ENCODE data around the gene PSMD2. TPM values are rescaled to one million over a fixed set of nuclear protein-coding genes. Genes with fewer than 3 reads are reported as not detected.

The PSMD2 gene
- total and polyA plus RNA-seq, 10 of the 15 experiments (the other 5 are each of a cell fraction or from before 2014, with no cell fraction given) = 103 to 515 (median 197) TPM

DNA sequence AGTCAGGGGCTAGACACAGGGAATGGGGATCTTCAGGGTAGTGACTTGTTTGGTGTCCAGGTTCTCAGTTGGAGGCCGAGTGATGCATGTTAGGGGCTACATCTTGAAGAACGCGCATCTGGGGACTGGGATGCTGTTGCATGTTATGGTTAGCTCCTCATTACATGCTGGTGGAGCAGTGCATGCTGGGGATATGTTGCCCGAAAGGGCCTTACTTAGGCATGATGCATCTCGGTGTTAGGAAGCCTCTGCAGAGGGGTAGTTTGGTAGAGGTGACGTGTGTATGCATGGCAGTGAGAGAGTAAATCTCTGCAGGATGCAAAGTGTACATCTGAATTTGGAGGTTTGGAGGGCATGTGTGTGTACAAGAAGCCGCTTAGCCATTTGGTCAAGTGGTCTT is 17.8 kb downstream of the PSMD2 start:
- no peaks in the 10 kb centered on the region for H3K27me3 ChIP-seq (replicated peaks in 1 of 2; ENCODE audit: control insufficient read depth in 2 of 2, insufficient read depth in 2 of 2, low read length in 1 of 2)
- ATAC-seq = 0 out of 3 replicates have a peak, but pooled peaks have one; percentile 3
- ChIA-PET CTCF (interaction anchor here (1.2 kb wide), 1 partner anchor 38 kb away, joined by 3 read pairs; no protein-coding TSS in a partner anchor), POLR2A (no interaction called here), SMC1A (ENCODE audit: uncharacterized antibody, unreplicated experiment) (interaction anchor here (0.9 kb wide), 1 partner anchor 10 kb away, joined by 4 read pairs; no protein-coding TSS in a partner anchor), RAD21 (ENCODE audit: unreplicated experiment) (no interaction called here)
- peak overlapping the region; percentile 95 for H3K4me2 ChIP-seq (ENCODE audit: control insufficient read depth, insufficient read depth)
- H3K27ac ChIP-seq (ENCODE audit: control insufficient read depth, insufficient read depth) = no peak overlapping the region
- no TSS peak for BruUV-seq (replicated peaks)
- peak overlapping the region; percentile 99; the same call in 1 of the 2 replicates for H3K9ac ChIP-seq (ENCODE audit: control insufficient read depth, insufficient read depth, low read length)
- no peaks in the 10 kb centered on the region for H3K9me3 ChIP-seq (replicated peaks; ENCODE audit: control insufficient read depth, insufficient read depth, low read length)
- in situ Hi-C loops (cut with MboI) (no loop called here), intact Hi-C loops (cut with micrococcal nuclease; ENCODE audit: unreplicated experiment) (loop anchor here (5.0 kb wide), 1 partner anchor 46 kb away; the partner anchor contains the start of genes CLCN2 and POLR2H)
- peaks cover 3% of the 10 kb centered on the region; the same call in 1 of the 2 replicates for H3K4me1 ChIP-seq (ENCODE audit: control insufficient read depth, insufficient read depth, low read length)
- TF ChIP-seq POLR2A (IDR thresholded peaks at IDR 0.05; ENCODE audit: low read depth, low read length) (peak; percentile 27), YY1 (IDR thresholded peaks at IDR 0.05; ENCODE audit: low read depth, low read length) (no peak), HDGF (IDR thresholded peaks at IDR 0.05) (0 out of 2 replicates have a peak, but pooled peaks have one; percentile 22), CHD1 (IDR thresholded peaks at IDR 0.05; ENCODE audit: low read depth, low read length) (no peak), NRF1 (conservative IDR thresholded peaks at IDR 0.05; ENCODE audit: low read depth, low read length) (no peak), E2F8 (IDR thresholded peaks at IDR 0.05; ENCODE audit: low read depth, partially characterized antibody) (no peak), MTA3 (IDR thresholded peaks at IDR 0.05; ENCODE audit: borderline replicate concordance, low read length) (no peak), SIX5 (IDR thresholded peaks at IDR 0.05; ENCODE audit: low read depth, low read length, severe bottlenecking) (no peak), NFIC (IDR thresholded peaks at IDR 0.05; ENCODE audit: low read depth, low read length) (no peak), HSF1 (IDR thresholded peaks at IDR 0.05; ENCODE audit: low read depth, low read length) (no peak)
- TF ChIP-seq, protein P1, sequence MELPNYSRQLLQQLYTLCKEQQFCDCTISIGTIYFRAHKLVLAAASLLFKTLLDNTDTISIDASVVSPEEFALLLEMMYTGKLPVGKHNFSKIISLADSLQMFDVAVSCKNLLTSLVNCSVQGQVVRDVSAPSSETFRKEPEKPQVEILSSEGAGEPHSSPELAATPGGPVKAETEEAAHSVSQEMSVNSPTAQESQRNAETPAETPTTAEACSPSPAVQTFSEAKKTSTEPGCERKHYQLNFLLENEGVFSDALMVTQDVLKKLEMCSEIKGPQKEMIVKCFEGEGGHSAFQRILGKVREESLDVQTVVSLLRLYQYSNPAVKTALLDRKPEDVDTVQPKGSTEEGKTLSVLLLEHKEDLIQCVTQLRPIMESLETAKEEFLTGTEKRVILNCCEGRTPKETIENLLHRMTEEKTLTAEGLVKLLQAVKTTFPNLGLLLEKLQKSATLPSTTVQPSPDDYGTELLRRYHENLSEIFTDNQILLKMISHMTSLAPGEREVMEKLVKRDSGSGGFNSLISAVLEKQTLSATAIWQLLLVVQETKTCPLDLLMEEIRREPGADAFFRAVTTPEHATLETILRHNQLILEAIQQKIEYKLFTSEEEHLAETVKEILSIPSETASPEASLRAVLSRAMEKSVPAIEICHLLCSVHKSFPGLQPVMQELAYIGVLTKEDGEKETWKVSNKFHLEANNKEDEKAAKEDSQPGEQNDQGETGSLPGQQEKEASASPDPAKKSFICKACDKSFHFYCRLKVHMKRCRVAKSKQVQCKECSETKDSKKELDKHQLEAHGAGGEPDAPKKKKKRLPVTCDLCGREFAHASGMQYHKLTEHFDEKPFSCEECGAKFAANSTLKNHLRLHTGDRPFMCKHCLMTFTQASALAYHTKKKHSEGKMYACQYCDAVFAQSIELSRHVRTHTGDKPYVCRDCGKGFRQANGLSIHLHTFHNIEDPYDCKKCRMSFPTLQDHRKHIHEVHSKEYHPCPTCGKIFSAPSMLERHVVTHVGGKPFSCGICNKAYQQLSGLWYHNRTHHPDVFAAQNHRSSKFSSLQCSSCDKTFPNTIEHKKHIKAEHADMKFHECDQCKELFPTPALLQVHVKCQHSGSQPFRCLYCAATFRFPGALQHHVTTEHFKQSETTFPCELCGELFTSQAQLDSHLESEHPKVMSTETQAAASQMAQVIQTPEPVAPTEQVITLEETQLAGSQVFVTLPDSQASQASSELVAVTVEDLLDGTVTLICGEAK (IDR thresholded peaks at IDR 0.05; ENCODE audit: borderline replicate concordance) = no peak
- TF ChIP-seq, protein P2, sequence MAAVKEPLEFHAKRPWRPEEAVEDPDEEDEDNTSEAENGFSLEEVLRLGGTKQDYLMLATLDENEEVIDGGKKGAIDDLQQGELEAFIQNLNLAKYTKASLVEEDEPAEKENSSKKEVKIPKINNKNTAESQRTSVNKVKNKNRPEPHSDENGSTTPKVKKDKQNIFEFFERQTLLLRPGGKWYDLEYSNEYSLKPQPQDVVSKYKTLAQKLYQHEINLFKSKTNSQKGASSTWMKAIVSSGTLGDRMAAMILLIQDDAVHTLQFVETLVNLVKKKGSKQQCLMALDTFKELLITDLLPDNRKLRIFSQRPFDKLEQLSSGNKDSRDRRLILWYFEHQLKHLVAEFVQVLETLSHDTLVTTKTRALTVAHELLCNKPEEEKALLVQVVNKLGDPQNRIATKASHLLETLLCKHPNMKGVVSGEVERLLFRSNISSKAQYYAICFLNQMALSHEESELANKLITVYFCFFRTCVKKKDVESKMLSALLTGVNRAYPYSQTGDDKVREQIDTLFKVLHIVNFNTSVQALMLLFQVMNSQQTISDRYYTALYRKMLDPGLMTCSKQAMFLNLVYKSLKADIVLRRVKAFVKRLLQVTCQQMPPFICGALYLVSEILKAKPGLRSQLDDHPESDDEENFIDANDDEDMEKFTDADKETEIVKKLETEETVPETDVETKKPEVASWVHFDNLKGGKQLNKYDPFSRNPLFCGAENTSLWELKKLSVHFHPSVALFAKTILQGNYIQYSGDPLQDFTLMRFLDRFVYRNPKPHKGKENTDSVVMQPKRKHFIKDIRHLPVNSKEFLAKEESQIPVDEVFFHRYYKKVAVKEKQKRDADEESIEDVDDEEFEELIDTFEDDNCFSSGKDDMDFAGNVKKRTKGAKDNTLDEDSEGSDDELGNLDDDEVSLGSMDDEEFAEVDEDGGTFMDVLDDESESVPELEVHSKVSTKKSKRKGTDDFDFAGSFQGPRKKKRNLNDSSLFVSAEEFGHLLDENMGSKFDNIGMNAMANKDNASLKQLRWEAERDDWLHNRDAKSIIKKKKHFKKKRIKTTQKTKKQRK (IDR thresholded peaks at IDR 0.05; ENCODE audit: low read depth, low read length) = no peak
- no peak overlapping the region for H2AFZ ChIP-seq (ENCODE audit: control insufficient read depth, low read depth, low read length)
- H3K36me3 ChIP-seq (ENCODE audit: control insufficient read depth in 2 of 2, insufficient read depth in 2 of 2, low read length in 1 of 2) = peaks cover 25 to 34% of the 10 kb centered on the region in 2 experiments
- no peak for FAIRE-seq
- no peak for DNase-seq (ENCODE audit: low read depth, low spot score)
- H3K4me3 ChIP-seq = peak overlapping the region; percentile 100
- H4K20me1 ChIP-seq (ENCODE audit: control insufficient read depth, insufficient read depth) = peaks cover 12% of the 10 kb centered on the region
- peaks cover 58% of the 10 kb centered on the region for H3K79me2 ChIP-seq (ENCODE audit: control insufficient read depth, insufficient read depth, low read length)
- 65% methylated on average over 7 of the region's 7 CpGs for WGBS (ENCODE audit: insufficient coverage, insufficient replicate concordance, low lambda C conversion rate, missing lambda C conversion rate)

Measured in GM12878 (cell line).